ENCODE results near the gene FAM210B. TPM values are rescaled to one million over a fixed set of nuclear protein-coding genes. Genes with fewer than 3 reads are reported as not detected.
A peak's percentile ranks its signal among the peaks of the same experiment; 100 is the strongest.

Gene FAM210B
- total and polyA plus RNA-seq, 9 of the 15 experiments (the other 6 are each of a cell fraction or from before 2014, with no cell fraction given): 12.1 to 87.3 (median 47.6) TPM

DNA sequence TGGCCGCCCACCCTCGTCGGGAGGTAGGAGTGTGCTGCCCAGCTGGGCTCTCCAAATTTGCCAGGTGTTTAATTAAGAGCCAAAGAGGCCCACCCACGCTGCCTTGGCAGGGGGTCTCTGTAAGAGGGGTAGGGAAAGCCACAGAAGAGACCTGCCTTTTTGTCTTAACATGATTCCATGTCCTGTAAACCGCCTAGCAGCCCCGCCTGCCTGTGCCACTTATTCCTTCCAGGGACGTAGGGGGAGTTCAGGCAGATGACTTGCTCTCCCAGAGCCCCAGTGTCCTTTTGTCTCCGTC, 2.1 kb downstream of the FAM210B start (continued):
- 0 out of 2 replicates have a peak, but pooled peaks have one; percentile 9 for TF ChIP-seq HDGF (IDR thresholded peaks at IDR 0.05)

DNA sequence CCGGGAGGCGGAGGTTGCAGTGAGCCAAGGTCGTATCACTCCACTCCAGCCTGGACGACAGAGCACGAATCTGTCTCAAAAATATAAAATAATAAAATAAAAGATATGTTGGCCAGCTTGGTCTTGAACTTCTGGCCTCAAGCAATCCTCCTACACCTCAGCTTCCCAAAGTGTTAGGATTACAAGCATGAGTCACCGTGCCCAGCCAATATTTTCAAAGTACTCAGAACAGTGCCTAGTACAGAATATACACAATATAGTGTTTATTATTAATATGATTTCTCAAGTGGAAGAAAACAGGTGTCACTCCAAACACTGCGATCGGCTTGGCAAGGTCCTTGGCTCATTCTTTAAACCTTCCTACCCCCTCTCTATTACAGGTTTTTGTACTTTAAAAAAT, 3.1 kb downstream of the FAM210B start:
- Histone ChIP-seq H4K20me1 (replicated peaks; ENCODE audit: control insufficient read depth, insufficient read depth, low read length) (no peaks in the 10 kb centered on the region), H3K9me3 (replicated peaks; ENCODE audit: control insufficient read depth, insufficient read depth, low read depth, low read length) (no peaks in the 10 kb centered on the region), H3K4me2 (ENCODE audit: insufficient read depth, low read length) (peak overlapping the region; percentile 90), H3K9ac (ENCODE audit: insufficient read depth in 1 of 2, low read depth in 2 of 2, low read length in 2 of 2) (peak overlapping the region; percentile 29 to 81; a peak in 3 of 4 replicates), H3K27ac (ENCODE audit: extremely low read depth, low read depth, low read length) (peak overlapping the region; percentile 81), H3K9me1 (ENCODE audit: control insufficient read depth, insufficient read depth, low read length) (no peaks in the 10 kb centered on the region), H3K27me3 (ENCODE audit: control insufficient read depth in 2 of 2, insufficient read depth in 2 of 2, low read length in 2 of 2) (no peaks in the 10 kb centered on the region), H2AFZ (ENCODE audit: low read depth, low read length) (no peak overlapping the region), H3K79me2 (ENCODE audit: control insufficient read depth, insufficient read depth, low read length) (peaks cover 61% of the 10 kb centered on the region), H3K36me3 (ENCODE audit: control insufficient read depth, insufficient read depth, low read length) (peaks cover 41% of the 10 kb centered on the region), H3K4me1 (replicated peaks in 1 of 2; ENCODE audit: control insufficient read depth in 2 of 2, insufficient read depth in 2 of 2, low read length in 2 of 2) (peaks cover 37 to 56% of the 10 kb centered on the region in 2 experiments), H3K4me3 (0 out of 2 replicates have a peak overlapping the region, but pooled peaks have one; percentile 1)
- in situ Hi-C loops (cut with MboI): loop anchor here (25.0 kb wide), 1 partner anchor 1275 kb away; no protein-coding TSS in a partner anchor
- DNase-seq (ENCODE audit: extremely low read depth in 1 of 4, low spot score in 3 of 4): peak in 1 of 4 experiments; percentile 52
- no TSS peak for BruUV-seq (replicated peaks)
- no peak for FAIRE-seq
- intact Hi-C loops (cut with micrococcal nuclease): loop anchor here (2.0 kb wide), 1 partner anchor 51 kb away; the partner anchor contains the start of gene CASS4
- TF ChIP-seq ADNP (tag; IDR thresholded peaks at IDR 0.05): peak; percentile 56; the same call in 1 of the 2 replicates
- 0 out of 2 replicates have a peak, but pooled peaks have one; percentile 5 for TF ChIP-seq JUN (IDR thresholded peaks at IDR 0.05; ENCODE audit: borderline replicate concordance, low read depth, low read length)
- TF ChIP-seq JUN (CRISPR knock-in tag; IDR thresholded peaks at IDR 0.05; ENCODE audit: borderline replicate concordance): no peak
- no peak for TF ChIP-seq KHSRP (IDR thresholded peaks at IDR 0.05)
- no peak for TF ChIP-seq SIN3B (IDR thresholded peaks at IDR 0.05; ENCODE audit: low read depth)
- peak; percentile 52; the same call in 1 of the 2 replicates for TF ChIP-seq FOSL1 (tag; conservative IDR thresholded peaks at IDR 0.05)
- peak; percentile 72 for TF ChIP-seq JUND (IDR thresholded peaks at IDR 0.05; ENCODE audit: borderline replicate concordance, low read depth, low read length)
- no peak for TF ChIP-seq JUND (tag; IDR thresholded peaks at IDR 0.05; ENCODE audit: borderline replicate concordance, low read depth, low read length)
- TF ChIP-seq, protein P1, sequence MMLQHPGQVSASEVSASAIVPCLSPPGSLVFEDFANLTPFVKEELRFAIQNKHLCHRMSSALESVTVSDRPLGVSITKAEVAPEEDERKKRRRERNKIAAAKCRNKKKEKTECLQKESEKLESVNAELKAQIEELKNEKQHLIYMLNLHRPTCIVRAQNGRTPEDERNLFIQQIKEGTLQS (IDR thresholded peaks at IDR 0.05): peak; percentile 59; the same call in 1 of the 2 replicates
- TF ChIP-seq, protein P1 (CRISPR knock-in tag; conservative IDR thresholded peaks at IDR 0.05): no peak
- ChIA-PET POLR2A (interaction anchor here (0.7 to 2.0 kb wide), 6 partner anchors 10 to 50 kb away, joined by 3 to 8 read pairs (median 4); partner anchors contain the start of genes AURKA, CASS4 and CSTF1), CTCF (ENCODE audit: low intra/inter-chr PET ratio) (no interaction called here)
- WGBS (ENCODE audit: insufficient coverage, low coverage, missing lambda C conversion rate): 35% methylated on average over 8 of the region's 8 CpGs
- ATAC-seq: no peak
